Neutrophil (primary cell): ENCODE results near the gene ZNF316.

Experiments
- H3K27ac ChIP-seq: fragments of 200-600 bp; sonication (generic); 2 replicates; pipeline ENCODE4 v1.5.1; 2016; ENCODE audit warnings: mild to moderate bottlenecking, moderate library complexity
- H3K27me3 ChIP-seq: fragments of 200-600 bp; sonication (generic); 2 replicates; pipeline ENCODE4 v1.6.0; 2016; ENCODE audit warnings: mild to moderate bottlenecking
- H3K36me3 ChIP-seq: fragments of 200-600 bp; sonication (generic); 2 replicates; pipeline ENCODE4 v1.5.1; 2017
- H3K4me1 ChIP-seq, 2 experiments: fragments of 200-600 bp in 1 of 2; sonication (generic) in 1 of 2; 1 replicate in 1 of 2; 2 replicates in 1 of 2; pipeline versions ENCODE4 v1.5.1 to v1.6.1; 2013 to 2016; ENCODE audit warnings: low read depth in 1 of 2, low read length in 1 of 2, mild to moderate bottlenecking in 1 of 2, moderate library complexity in 1 of 2; ENCODE audit not compliant: control insufficient read depth in 1 of 2, insufficient read depth in 1 of 2
- H3K4me3 ChIP-seq, 2 experiments: fragments of 200-600 bp in 1 of 2; sonication (generic) in 1 of 2; 1 replicate in 1 of 2; 2 replicates in 1 of 2; pipeline ENCODE4 v1.5.1; 2013 to 2016; ENCODE audit warnings: low read depth in 1 of 2, low read length in 1 of 2, mild to moderate bottlenecking in 1 of 2, moderate library complexity in 1 of 2
- H3K9me3 ChIP-seq: fragments of 200-600 bp; sonication (generic); 2 replicates; pipeline ENCODE4 v1.5.1; 2016
- CTCF ChIP-seq: fragments of 200-600 bp; sonication (generic); IDR thresholded peaks from 2 replicates; pipeline ENCODE4 v1.5.1; 2016; ENCODE audit warnings: antibody characterized with exemption

Gene ZNF316

GRCh38 chr7:6700793-6701192, 63.7 kb downstream of the ZNF316 start:
- TF ChIP-seq CTCF = no peak
- no peaks in the 10 kb centered on the region for H3K27me3 ChIP-seq
- H3K9me3 ChIP-seq = peaks cover 5% of the 10 kb centered on the region
- no peak overlapping the region for H3K27ac ChIP-seq
- H3K4me3 ChIP-seq = no peak overlapping the region
- H3K4me1 ChIP-seq = peaks cover 9 to 10% of the 10 kb centered on the region in 2 experiments
- peaks cover 68% of the 10 kb centered on the region for H3K36me3 ChIP-seq

- Histone ChIP-seq H3K27ac (no peak overlapping the region), H3K9me3 (peaks cover 2% of the 10 kb centered on the region), H3K27me3 (no peaks in the 10 kb centered on the region), H3K36me3 (peaks cover 58% of the 10 kb centered on the region), H3K4me3 (no peak overlapping the region), H3K4me1 (peaks cover 14 to 16% of the 10 kb centered on the region in 2 experiments)
- no peak for TF ChIP-seq CTCF
These were observed 64.7 kb downstream of the ZNF316 start for GRCh38 chr7:6701860-6702259.
